Left lobe of liver (tissue), 2 donors: Measurements from ENCODE around the gene TDP1. TPM values are rescaled to one million over a fixed set of nuclear protein-coding genes. Genes with fewer than 3 reads are reported as not detected.
"Not testable (repeated sequence)": the region's sequence is repeated elsewhere in the genome, so short reads cannot be mapped to it uniquely, and the experiment has no call there.

Experiments
- ATAC-seq: fragments of 200-7000 bp; cut with Tn5 transposase; one replicate; pipeline ENCODE4 v1.9.1; 2020; ENCODE audit warnings: mild to moderate bottlenecking, moderate library complexity
- DNase-seq: peaks from one replicate; pipeline ENCODE4 v3.0.0-alpha.2; 2020; ENCODE audit warnings: low spot score
- total RNA-seq: library from RNA; stranded (reverse); gene quantifications from one replicate; pipeline ENCODE4 v1.2.1, GENCODE V29; 2021
- donor health status: DM: no; HTN: no; CAD: no; lungs with moderate emphysema.
- donor health status: DM: no; HTN: yes; CAD: no.

TDP1 gene
- total RNA-seq, 1 donor from 2014 or later = 4.6 TPM

- DNase-seq (no peak), ATAC-seq (no peak)
These were observed 30.9 kb downstream of the TDP1 start for GRCh38 chr14:89986462-89987160.

- no peak for ATAC-seq
- no peak for DNase-seq
These were observed 31.4 kb downstream of the TDP1 start for GRCh38 chr14:89987161-89987475.

- no peak for DNase-seq
- no peak for ATAC-seq
These were observed 33.1 kb downstream of the TDP1 start for GRCh38 chr14:89988787-89989186.

GRCh38 chr14:89990218-89990617 is 34.5 kb downstream of the TDP1 start:
- DNase-seq (no peak), ATAC-seq (peak; percentile 56)

- ATAC-seq (peak; percentile 81), DNase-seq (no peak)
These were observed 35.0 kb downstream of the TDP1 start for GRCh38 chr14:89990623-89991275.

- no peak for DNase-seq
These were observed 36.5 kb downstream of the TDP1 start for GRCh38 chr14:89992273-89992672.

GRCh38 chr14:89996963-89997362 is 41.2 kb downstream of the TDP1 start:
- DNase-seq = no peak
- no peak for ATAC-seq

More at GRCh38 chr14:89992273-89992672, 36.5 kb downstream of the TDP1 start:
- ATAC-seq = peak; percentile 84

GRCh38 chr14:90000935-90001334 is 45.2 kb downstream of the TDP1 start:
- DNase-seq (no peak), ATAC-seq (peak; percentile 66)

- no peak for ATAC-seq
These were observed 48.0 kb downstream of the TDP1 start for GRCh38 chr14:90003526-90004307.

GRCh38 chr14:90005441-90005840 is 49.7 kb downstream of the TDP1 start:
- ATAC-seq = no peak
- no peak for DNase-seq

More at GRCh38 chr14:90003526-90004307, 48.0 kb downstream of the TDP1 start:
- no peak for DNase-seq

- ATAC-seq = no peak
These were observed 50.3 kb downstream of the TDP1 start for GRCh38 chr14:90005939-90006530.

GRCh38 chr14:90017371-90017770 is 61.6 kb downstream of the TDP1 start:
- ATAC-seq (no peak), DNase-seq (no peak)

More at GRCh38 chr14:90005939-90006530, 50.3 kb downstream of the TDP1 start:
- no peak for DNase-seq

- DNase-seq = no peak
- no peak for ATAC-seq
These were observed 64.2 kb downstream of the TDP1 start for GRCh38 chr14:90019824-90020523.

- ATAC-seq (no peak), DNase-seq (no peak)
These were observed 67.6 kb downstream of the TDP1 start for GRCh38 chr14:90023176-90023896.

GRCh38 chr14:90024910-90025309 is 69.2 kb downstream of the TDP1 start:
- no peak for DNase-seq

GRCh38 chr14:90026608-90027007 is 70.9 kb downstream of the TDP1 start:
- DNase-seq, ATAC-seq: not testable (repeated sequence)

More at GRCh38 chr14:90024910-90025309, 69.2 kb downstream of the TDP1 start:
- no peak for ATAC-seq

GRCh38 chr14:90027842-90028241 is 72.1 kb downstream of the TDP1 start:
- DNase-seq = no peak

GRCh38 chr14:90034156-90034555 is 78.4 kb downstream of the TDP1 start:
- no peak for ATAC-seq
- no peak for DNase-seq

More at GRCh38 chr14:90027842-90028241, 72.1 kb downstream of the TDP1 start:
- ATAC-seq = no peak

- DNase-seq (no peak), ATAC-seq (no peak)
These were observed 79.3 kb downstream of the TDP1 start for GRCh38 chr14:90034835-90035525.
